Smooth muscle cell (in vitro differentiated cells): Measurements from ENCODE around the gene FBXO28. TPM values are rescaled to one million over a fixed set of nuclear protein-coding genes. Genes with fewer than 3 reads are reported as not detected.

Source experiments
- DNase-seq: peaks from one replicate; lab custom pipeline; 2025; ENCODE audit not compliant: unreplicated experiment; lab: John Stamatoyannopoulos, UW
- H2AFZ ChIP-seq: fragments of 200-600 bp; sonication (generic); 2 replicates; pipeline ENCODE4 v1.6.0; 2016; ENCODE audit warnings: antibody characterized with exemption, low read depth, mild to moderate bottlenecking
- H3F3A ChIP-seq: fragments of 200-600 bp; sonication (generic); 2 replicates; pipeline ENCODE4 v1.6.0; 2017; ENCODE audit warnings: antibody characterized with exemption, low read depth
- H3K27ac ChIP-seq: fragments of 200-600 bp; sonication (generic); 2 replicates; pipeline ENCODE4 v1.5.1; 2016; ENCODE audit warnings: low read depth, mild to moderate bottlenecking
- H3K27me3 ChIP-seq: fragments of 200-600 bp; sonication (generic); 2 replicates; pipeline ENCODE4 v1.6.1; 2016; ENCODE audit warnings: low read depth, mild to moderate bottlenecking
- H3K36me3 ChIP-seq: fragments of 200-600 bp; sonication (generic); 2 replicates; pipeline ENCODE4 v1.5.1; 2016; ENCODE audit warnings: low read depth
- H3K4me1 ChIP-seq: fragments of 200-600 bp; sonication (generic); 2 replicates; pipeline ENCODE4 v1.5.1; 2016; ENCODE audit warnings: low read depth
- H3K4me2 ChIP-seq: fragments of 200-600 bp; sonication (generic); 2 replicates; pipeline ENCODE4 v1.6.0; 2016; ENCODE audit warnings: mild to moderate bottlenecking
- H3K4me3 ChIP-seq: fragments of 200-600 bp; sonication (generic); 2 replicates; pipeline ENCODE4 v1.5.1; 2016; ENCODE audit warnings: mild to moderate bottlenecking
- H3K79me2 ChIP-seq: fragments of 200-600 bp; sonication (generic); 2 replicates; pipeline ENCODE4 v1.6.0; 2016; ENCODE audit warnings: low read depth, mild to moderate bottlenecking
- H3K9ac ChIP-seq: fragments of 200-600 bp; sonication (generic); 2 replicates; pipeline ENCODE4 v1.6.0; 2016; ENCODE audit warnings: low read depth
- H3K9me3 ChIP-seq: fragments of 200-600 bp; sonication (generic); replicated peaks from 2 replicates; pipeline ENCODE4 v1.5.1; 2016; ENCODE audit warnings: low read depth
- H4K20me1 ChIP-seq: fragments of 200-600 bp; sonication (generic); 2 replicates; pipeline ENCODE4 v1.6.0; 2016; ENCODE audit warnings: low read depth
- WGBS: methylation state at CpG from one replicate; pipeline ENCODE4 v1.1.7; 2016; ENCODE audit warnings: low lambda C conversion rate; 5-methylcytosine and 5-hydroxymethylcytosine counted together
- polyA plus RNA-seq: library from polyadenylated mRNA; unstranded; fragments of >200 nt; fragmentation: Nextera tagmentation; extraction: Ambion mirVana; gene quantifications from 2 replicates; pipeline ENCODE4 v1.2.1, GENCODE V29; 2016
- total RNA-seq: library from RNA; depleted of rRNA; stranded (reverse); fragments of >200 nt; gene quantifications from 2 replicates; pipeline ENCODE4 v1.2.3, GENCODE V29; 2014
- TF ChIP-seq, protein P1 (sequence below): fragments of 200-600 bp; sonication (generic); IDR thresholded peaks from 2 replicates; pipeline ENCODE4 v1.5.1; 2017; ENCODE audit warnings: borderline replicate concordance, mild to moderate bottlenecking, antibody characterized with exemption; ENCODE audit not compliant: insufficient read depth, poor library complexity, severe bottlenecking

The FBXO28 gene
- total and polyA plus RNA-seq, 2 experiments from 2014 or later, result 9.6 to 37.0 TPM

GRCh38 chr1:224170748-224171478 is 57.0 kb downstream of the FBXO28 start:
- TF ChIP-seq, protein P1, sequence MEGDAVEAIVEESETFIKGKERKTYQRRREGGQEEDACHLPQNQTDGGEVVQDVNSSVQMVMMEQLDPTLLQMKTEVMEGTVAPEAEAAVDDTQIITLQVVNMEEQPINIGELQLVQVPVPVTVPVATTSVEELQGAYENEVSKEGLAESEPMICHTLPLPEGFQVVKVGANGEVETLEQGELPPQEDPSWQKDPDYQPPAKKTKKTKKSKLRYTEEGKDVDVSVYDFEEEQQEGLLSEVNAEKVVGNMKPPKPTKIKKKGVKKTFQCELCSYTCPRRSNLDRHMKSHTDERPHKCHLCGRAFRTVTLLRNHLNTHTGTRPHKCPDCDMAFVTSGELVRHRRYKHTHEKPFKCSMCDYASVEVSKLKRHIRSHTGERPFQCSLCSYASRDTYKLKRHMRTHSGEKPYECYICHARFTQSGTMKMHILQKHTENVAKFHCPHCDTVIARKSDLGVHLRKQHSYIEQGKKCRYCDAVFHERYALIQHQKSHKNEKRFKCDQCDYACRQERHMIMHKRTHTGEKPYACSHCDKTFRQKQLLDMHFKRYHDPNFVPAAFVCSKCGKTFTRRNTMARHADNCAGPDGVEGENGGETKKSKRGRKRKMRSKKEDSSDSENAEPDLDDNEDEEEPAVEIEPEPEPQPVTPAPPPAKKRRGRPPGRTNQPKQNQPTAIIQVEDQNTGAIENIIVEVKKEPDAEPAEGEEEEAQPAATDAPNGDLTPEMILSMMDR, result peak; percentile 26
- H3K4me2 ChIP-seq, result no peak overlapping the region
- H4K20me1 ChIP-seq, result no peaks in the 10 kb centered on the region
- H3K4me3 ChIP-seq, result no peak overlapping the region
- no peaks in the 10 kb centered on the region for H3K27me3 ChIP-seq
- H3F3A ChIP-seq, result peaks cover 6% of the 10 kb centered on the region
- H3K9ac ChIP-seq, result no peak overlapping the region
- H3K4me1 ChIP-seq, result no peaks in the 10 kb centered on the region
- no peaks in the 10 kb centered on the region for H3K9me3 ChIP-seq
- H3K36me3 ChIP-seq, result no peaks in the 10 kb centered on the region
- no peak overlapping the region for H3K27ac ChIP-seq
- no peaks in the 10 kb centered on the region for H3K79me2 ChIP-seq
- DNase-seq, result no peak
- 97% methylated on average over 9 of the region's 9 CpGs for WGBS
- no peak overlapping the region for H2AFZ ChIP-seq

- DNase-seq, result no peak
- no peak overlapping the region for H3K4me2 ChIP-seq
Measured at GRCh38 chr1:224172229-224172628, 58.3 kb downstream of the FBXO28 start.

GRCh38 chr1:224173523-224173922 is 59.6 kb downstream of the FBXO28 start:
- no peaks in the 10 kb centered on the region for H3K9me3 ChIP-seq
- no peaks in the 10 kb centered on the region for H4K20me1 ChIP-seq
- TF ChIP-seq, protein P1, result no peak
- H3K4me3 ChIP-seq, result no peak overlapping the region
- no peak overlapping the region for H2AFZ ChIP-seq
- no peaks in the 10 kb centered on the region for H3K27me3 ChIP-seq
- WGBS, result 81% methylated on average over 5 of the region's 5 CpGs
- H3K9ac ChIP-seq, result no peak overlapping the region
- no peaks in the 10 kb centered on the region for H3K36me3 ChIP-seq
- no peaks in the 10 kb centered on the region for H3K4me1 ChIP-seq
- no peak overlapping the region for H3K27ac ChIP-seq
- H3K79me2 ChIP-seq, result no peaks in the 10 kb centered on the region
- no peak for DNase-seq
- H3K4me2 ChIP-seq, result no peak overlapping the region
- peaks cover 6% of the 10 kb centered on the region for H3F3A ChIP-seq

More at GRCh38 chr1:224172229-224172628, 58.3 kb downstream of the FBXO28 start:
- H3K36me3 ChIP-seq, result no peaks in the 10 kb centered on the region
- H3K27me3 ChIP-seq, result no peaks in the 10 kb centered on the region
- no peak overlapping the region for H2AFZ ChIP-seq
- no peaks in the 10 kb centered on the region for H3K9me3 ChIP-seq
- no peaks in the 10 kb centered on the region for H3K79me2 ChIP-seq
- TF ChIP-seq, protein P1, result no peak
- H4K20me1 ChIP-seq, result no peaks in the 10 kb centered on the region
- H3K27ac ChIP-seq, result no peak overlapping the region
- H3K9ac ChIP-seq, result no peak overlapping the region
- H3F3A ChIP-seq, result peaks cover 6% of the 10 kb centered on the region
- no peak overlapping the region for H3K4me3 ChIP-seq
- WGBS, result 94% methylated on average over 3 of the region's 3 CpGs
- no peaks in the 10 kb centered on the region for H3K4me1 ChIP-seq

DNA sequence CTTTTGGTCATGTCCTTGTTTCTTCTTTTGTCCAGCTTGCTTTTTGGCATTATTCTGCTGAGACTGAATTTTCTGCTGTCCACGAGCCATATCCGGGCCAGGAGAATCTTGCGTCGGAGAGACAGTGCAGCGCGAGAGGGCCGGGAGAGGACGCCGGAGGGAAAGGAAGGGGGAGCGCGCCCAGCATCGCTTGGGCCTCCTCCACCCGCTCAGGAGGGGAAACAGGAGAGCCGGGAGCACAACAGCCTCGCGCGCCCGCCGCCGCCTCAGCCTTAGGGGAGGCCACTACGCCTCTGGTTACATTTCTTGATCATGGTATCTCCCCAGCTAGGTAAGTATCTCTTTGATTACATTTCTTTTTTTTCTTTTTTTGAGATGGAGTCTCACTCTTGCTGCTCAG is 61.7 kb downstream of the FBXO28 start:
- no peak overlapping the region for H3K9ac ChIP-seq
- peak overlapping the region; percentile 1 for H3K4me3 ChIP-seq
- H3K4me1 ChIP-seq, result no peaks in the 10 kb centered on the region
- H3F3A ChIP-seq, result no peaks in the 10 kb centered on the region
- H2AFZ ChIP-seq, result peak overlapping the region; percentile 52
- H3K79me2 ChIP-seq, result no peaks in the 10 kb centered on the region
- H3K27ac ChIP-seq, result no peak overlapping the region
- DNase-seq, result no peak
- TF ChIP-seq, protein P1, result no peak
- no peaks in the 10 kb centered on the region for H4K20me1 ChIP-seq
- H3K36me3 ChIP-seq, result no peaks in the 10 kb centered on the region
- H3K9me3 ChIP-seq, result no peaks in the 10 kb centered on the region
- no peaks in the 10 kb centered on the region for H3K27me3 ChIP-seq
- H3K4me2 ChIP-seq, result peak overlapping the region; percentile 65
- WGBS, result 6% methylated on average over 19 of the region's 21 CpGs
